GM18502 (cell line): ENCODE results near the gene BMP2.

ENCODE experiments used
- ATAC-seq: cut with Tn5 transposase; IDR thresholded peaks from one replicate; pipeline ENCODE4 v1.9.1; 2021; ENCODE audit warnings: mild to moderate bottlenecking; ENCODE audit not compliant: unreplicated experiment, poor library complexity

Gene BMP2

DNA sequence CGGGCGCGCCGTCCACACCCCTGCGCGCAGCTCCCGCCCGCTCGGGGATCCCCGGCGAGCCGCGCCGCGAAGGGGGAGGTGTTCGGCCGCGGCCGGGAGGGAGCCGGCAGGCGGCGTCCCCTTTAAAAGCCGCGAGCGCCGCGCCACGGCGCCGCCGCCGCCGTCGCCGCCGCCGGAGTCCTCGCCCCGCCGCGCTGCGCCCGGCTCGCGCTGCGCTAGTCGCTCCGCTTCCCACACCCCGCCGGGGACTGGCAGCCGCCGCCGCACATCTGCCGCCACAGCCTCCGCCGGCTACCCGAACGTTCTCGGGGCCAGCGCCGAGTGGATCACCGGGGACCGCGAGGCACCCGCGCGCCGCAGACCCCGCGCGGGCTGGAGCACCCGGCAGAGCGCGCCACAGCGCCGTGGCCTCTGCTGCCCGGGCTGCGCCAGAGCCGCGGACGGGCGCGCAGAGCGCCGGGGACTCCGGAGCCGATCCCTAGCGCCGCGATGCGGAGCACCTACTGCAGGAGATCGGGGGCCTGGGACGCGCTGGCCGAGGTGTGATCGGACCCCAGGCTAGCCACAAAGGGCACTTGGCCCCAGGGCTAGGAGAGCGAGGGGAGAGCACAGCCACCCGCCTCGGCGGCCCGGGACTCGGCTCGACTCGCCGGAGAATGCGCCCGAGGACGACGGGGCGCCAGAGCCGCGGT, at the start of gene BMP2:
BMP2 (plus strand) TSS at position 151 of the 692 bp plus-strand sequence. CDS start 2,441 bp downstream, outside the sequence.
- ATAC-seq = peak; percentile 63

DNA sequence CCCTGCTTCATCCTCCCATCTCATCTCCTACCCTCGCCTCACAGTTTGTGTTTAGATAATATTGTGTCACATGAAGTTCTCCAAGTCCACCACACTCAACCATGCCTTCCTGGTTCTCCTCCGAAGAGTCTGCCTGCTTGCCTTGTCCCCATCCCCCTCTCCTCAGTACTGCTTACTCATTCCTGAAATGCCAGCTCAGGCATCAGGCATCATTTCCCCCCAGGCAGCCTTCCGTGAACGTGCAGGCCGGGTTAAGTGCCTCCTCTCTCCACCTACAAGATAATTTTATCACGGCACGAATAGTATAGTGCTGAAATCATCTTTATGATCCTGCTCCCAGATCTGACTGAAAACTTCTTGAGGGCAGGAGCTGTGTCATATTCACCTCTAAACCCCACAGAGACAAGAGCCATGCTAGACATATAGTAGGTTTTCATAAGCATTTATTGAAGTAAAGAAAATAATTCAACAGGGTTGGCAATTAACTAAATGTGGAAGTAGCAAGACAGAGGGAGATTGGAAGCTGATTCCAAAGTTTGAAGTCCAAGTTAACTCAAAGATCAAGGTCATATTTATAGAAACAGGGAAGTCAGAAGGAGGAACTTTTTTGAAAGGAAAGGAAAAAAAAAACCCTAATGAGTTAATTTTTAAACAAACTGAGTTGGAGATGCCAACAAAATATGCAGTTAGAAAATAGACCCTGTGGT, 48.7 kb upstream of the BMP2 start:
- no peak for ATAC-seq

DNA sequence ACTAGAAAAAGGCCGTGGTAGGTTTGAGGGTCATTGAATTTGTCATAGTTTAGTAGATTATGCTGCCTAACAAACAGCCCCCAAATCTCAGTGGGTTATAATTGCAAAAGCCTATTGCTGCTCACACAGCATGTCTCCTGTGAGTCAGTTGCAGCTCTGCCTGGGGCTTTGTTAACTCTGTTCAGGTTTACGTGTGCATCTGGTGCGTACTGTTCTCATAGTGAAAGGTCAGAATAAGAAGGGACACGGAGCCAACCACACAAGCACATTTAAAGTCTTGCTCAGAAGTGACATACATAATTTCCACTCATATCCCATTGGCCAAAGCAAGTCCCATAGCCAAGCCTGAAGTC, 48.1 kb upstream of the BMP2 start:
- no peak for ATAC-seq

DNA sequence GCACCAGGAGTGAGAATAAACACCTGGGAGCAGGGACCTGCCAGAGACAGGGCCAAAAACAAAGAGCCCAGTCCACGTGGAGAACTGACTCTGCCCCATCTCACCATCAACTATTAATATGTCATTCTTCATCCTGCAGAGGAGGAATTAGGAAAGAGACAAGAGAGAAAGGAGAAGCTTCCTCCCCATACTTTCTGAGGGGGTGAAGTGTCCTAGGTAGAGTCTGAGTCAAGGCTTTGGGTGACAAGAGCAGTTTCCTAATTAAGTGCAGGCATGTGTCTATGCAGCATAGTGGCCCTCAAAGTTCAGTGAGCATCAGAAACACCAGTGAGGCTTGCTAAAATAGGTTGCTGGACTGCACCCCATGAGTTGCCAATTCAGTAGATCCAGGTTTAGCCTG, 40.7 kb upstream of the BMP2 start:
- ATAC-seq = no peak

DNA sequence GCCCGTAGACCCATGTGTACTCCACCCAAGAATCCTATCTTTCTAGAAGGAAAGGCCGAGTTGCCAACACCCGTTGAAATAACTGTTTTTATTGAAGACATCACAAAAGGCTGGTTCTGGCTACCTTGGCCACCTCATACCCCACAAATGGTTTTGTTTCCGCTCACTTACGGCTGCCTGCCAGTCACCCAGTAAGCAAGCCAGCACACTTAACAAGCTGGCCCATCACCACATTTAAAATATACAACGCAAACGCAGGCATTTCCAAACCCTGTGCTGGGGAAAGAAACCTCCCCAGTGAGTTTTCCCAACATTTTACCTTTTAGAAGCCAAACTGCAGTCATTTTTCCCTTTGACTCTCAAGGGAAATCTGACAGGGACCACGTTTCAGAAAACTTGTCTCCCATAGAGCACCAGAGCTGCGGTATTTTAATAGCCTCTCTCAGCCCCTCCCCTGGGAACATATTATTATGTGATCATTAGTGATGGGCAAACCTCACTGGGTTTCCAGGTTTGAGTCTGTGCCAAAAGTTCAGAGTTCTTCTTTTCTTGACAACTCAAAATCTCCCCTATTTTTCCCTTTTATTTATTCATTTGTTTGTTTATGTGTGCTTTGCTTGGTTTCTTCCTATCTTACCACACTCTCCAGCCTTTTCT, 36.7 kb upstream of the BMP2 start:
- ATAC-seq = no peak

DNA sequence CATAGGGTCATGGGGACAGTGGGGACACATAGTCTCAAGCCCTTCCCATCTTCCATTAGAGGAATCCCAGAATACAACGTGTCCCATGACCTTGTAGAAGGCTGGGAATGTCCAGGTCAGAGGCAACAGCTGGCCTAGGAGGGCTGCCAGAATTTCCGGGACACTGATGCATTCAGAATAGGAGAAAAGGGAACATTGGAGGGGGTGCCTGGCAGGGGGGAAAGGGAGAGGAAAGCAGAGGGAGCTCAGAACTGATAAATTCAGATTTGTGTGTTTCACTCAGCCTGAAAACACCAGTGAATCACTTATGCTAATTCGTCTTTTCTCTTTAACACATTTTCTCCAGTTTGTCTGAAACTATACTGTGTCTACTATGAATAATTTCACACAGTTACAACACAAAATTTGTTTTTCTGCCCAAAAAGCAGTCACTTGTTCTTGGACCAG, 35.5 kb upstream of the BMP2 start:
- ATAC-seq = no peak

DNA sequence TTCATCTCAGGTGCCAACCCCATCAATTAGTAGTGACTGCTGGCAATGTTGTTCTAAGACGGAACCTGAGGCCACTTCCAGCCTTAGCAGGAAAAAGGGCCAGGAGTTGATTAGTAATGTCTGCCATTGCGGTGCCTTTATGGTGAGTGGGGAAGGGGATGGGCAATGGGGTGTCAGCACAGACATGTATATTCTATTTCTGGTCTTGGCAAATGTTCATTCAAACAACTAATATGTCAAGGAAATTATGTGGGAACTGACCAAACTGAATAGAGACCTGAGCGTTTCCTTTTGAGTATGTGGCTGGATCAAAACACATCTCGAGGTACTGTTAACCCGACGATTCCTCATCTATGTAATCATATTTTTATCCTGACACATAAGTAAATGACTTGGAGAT, 34.6 kb upstream of the BMP2 start:
- ATAC-seq = no peak

DNA sequence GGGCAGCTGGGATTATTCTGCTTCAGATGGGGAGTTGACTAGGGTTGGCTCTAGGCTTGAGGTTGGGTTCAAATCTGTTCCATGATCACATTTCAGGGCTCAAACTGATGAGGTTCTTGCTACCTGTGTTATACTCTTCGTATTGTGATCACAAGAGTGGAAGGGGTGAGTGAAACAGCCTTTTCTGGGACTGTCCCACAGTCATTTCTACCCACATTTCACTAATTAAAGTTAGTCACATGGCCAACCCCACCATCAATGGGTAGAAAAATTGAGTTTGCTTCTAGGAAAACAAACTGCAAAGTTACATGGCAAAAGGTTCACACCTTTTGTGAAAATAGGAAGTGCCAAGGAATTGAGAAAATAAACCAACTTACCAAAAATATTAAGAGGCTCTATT, 33.5 kb upstream of the BMP2 start:
- no peak for ATAC-seq

DNA sequence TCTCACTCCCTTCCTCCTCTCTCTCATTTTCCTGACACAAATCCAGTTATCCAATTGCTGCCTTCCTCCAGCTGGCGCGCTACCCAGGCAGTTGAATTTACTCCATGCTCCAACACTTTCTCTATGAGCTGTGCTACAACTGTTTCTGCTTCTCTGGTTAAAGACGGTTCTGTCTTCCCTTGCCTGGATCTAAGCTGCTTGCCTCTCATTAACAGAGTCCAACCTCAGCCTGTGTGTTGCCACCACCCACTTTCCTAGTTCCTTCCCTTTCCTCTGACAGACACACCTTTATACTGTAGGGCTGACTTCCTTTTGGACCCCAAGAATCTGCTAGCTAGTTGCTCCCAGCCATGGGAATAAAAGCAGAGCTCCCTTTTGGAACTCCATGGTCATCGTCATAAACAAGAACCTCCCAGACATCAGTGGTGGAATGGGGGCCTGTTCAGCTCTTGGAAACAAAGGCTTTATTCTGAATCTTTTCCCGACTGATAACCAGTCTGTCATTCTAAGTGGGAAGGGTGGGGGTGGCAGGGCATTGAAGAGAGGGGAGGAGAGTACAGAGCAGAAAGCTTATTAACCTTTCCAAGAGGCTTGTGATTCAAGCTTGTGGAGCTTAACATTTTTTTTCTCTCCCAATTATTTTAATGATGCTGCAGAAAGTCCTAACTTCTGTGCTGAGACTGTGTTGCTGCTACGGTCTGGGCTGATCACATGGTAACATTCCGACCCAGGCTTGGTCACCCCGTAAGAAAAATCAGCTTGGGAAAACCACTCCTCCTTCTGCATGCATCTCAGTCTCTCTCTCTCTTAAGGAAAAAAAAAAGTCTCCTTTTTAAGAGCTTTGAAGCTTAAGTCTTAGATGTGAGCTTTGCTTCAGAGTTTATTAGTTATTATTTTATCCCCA, 31.3 kb upstream of the BMP2 start:
- ATAC-seq = no peak

DNA sequence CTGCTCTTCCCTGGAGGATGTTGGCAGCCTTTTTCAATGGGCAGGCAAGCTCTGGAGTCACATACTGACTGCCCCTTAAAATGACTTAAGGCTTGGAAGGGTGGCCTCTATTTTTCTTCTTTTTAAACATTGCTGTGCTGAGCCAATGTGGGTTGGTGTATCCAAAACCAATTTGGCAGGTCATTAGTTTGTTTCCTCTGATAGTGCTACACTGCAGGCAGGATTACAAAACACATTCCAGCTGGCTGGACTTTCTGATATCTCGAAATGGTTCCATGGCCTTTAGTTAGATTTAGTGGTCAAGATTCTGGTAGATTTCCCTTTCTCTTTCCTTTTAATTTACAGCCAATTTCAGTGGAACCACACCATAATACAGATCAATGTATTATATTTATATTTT, 28.1 kb upstream of the BMP2 start:
- no peak for ATAC-seq

DNA sequence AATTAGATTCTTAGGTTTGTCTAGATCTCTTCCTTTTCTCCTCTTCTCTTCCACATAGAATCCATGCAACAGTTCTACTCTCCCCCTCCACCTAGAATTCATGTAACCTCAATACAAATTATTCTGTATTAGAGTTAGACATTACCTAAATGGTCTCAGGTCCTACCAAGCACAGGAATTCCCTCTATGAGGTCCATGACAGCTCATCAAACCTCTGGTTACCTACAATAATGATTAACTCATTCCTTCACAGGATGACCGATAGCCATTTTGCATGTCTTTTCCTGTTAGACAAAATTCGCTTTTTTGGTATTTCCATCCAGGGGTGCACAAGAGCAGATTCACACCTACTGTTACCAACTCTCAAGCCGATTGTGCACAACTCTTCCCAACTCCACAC, 27.4 kb upstream of the BMP2 start:
- no peak for ATAC-seq

DNA sequence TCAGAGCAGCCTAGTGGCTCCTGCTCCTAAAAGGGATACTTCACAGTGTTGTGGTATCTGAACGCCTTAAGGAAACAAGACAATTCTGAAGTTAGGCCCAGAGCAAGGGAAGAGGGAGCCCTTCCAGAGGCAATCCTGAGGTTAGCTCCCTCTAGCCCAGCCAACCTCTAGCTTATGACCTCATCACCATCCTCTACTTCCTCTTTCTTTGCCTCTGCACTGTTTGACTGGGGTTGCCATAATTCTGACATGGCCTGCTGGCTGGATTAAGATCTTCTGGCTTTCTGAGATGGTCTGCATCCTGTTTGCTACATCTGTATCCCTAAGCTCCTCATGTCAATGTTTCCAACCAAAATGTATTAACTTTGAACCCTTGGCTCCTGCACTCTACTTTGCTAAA, 23.3 kb upstream of the BMP2 start:
- no peak for ATAC-seq

DNA sequence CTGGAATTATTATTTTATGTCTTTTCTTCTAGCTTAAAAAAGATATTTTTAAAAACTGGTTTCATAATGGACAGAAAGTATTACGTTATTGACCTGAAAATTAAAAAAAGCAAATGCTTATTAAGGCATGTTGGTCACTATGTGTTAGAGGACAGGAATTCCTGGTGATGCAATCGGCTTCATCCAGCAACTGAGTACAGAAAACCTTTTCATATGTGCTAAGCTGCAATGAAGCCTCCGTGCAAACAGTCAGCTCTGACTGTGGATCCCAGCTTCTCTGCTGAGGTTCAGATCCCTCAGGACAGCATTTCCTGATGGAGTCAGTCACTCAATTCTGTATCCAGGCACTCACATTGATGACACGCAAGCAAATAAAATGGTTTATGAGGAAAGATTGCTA, 22.7 kb upstream of the BMP2 start:
- ATAC-seq = no peak

DNA sequence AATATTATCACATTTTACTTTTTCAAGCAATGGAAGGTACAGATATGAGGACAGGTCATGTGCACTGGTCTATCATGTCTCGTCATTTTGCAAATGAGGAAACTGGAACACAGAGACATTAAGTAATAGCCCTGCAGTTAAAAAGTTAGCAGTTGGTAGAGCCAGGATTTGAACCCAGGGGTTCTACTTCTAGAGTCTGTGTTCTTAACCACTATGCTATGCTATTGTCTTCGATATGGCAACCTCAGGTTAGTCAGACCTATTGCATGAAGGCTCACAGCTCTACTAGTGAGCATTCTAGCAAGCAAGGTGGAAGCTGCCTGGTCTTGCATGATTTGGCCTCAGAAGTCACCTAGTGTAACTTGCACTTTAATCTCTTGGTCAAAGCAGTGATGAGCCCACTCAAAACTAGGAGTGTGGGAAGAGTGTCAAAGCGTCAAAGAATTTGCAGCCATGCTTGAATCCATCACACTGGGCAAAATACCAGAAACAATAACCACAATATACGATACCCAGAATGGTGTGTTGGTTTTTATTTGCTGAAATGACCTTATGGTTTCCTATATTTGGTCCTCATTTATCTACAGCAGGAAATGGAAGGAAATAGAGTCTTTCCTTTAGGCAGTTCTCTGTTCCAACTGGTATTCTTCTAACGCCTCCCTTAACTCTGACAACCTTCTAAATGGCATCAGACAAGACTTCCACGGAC, 20.4 kb upstream of the BMP2 start:
- ATAC-seq = no peak

DNA sequence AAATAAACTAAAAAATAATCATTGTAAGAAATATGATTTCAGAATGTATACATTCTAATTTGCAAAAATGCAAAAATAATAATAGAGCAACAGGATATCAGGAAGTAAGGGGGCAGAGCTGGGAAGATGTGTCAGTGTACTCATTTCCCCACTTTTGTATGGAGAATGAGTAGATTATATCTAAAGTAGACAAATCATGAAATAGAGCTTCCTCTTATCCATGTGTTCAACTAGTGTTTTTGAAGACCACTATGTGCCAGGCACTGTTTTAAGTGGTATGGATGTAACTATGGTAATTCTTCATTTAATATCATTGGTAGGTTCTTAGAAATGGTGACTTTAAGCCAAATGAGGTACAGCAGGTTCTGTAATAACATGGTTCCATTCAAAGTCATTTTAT, 17.0 kb upstream of the BMP2 start:
- ATAC-seq = no peak

DNA sequence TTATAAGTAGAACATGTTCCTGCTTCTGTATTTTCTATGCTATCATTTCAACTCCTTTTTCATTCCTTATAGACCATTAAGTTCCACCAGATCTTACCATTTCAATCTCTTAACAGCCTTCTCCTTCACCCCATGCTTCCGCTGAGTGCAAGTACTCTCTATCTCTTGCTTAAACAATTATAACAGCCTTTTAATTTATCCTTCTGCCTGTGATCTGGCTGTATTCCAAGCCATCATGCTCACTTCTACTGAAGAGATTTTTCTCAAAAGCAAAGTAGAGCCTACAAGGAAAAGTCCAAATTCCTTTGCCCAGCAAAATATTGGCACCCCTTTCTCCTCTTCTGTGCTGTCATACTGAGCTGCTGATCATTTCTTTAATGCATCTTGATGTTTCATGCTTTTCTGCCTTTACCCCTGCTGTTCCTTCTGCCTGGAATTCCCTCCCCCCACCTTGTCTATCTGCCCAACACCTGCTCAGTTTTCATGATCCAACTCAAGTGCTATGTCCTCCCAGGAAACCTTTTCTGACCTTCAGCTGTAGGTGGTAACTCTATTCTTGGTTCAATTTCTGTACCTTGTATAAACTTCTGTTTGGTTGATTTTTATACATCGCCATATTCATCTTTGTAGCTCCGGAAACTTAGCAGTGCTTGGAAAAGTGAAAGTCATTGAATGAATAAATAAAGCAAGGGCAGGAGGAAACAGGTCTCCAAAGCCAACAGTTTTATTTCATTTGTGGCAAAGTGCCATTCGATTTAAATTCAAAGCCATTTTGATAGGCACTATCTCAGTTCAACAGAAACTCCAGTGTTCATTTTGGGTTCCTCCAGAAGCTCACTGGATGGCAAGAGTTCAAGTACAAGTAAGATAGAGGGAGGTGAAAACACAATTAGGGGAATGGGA, 10.5 kb upstream of the BMP2 start:
- ATAC-seq = no peak

DNA sequence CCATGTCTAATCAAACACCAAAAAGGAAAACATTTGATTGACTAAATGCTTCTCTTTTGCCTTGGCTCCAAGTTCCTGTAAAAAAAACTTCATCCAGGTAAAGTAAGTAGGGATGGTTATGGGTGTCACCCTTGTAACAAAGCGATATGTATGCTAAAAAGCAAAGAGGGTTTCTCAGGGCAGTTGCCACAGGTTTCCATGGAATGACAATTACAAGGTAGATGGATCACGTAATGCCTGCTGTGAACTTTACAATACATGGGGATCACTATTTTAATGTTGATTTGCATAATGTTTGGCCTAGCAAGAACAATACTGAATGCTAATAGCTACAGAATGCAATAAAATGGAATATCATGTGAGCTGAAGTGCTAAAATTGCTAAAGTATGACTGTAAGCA, 2.9 kb upstream of the BMP2 start:
- no peak for ATAC-seq

DNA sequence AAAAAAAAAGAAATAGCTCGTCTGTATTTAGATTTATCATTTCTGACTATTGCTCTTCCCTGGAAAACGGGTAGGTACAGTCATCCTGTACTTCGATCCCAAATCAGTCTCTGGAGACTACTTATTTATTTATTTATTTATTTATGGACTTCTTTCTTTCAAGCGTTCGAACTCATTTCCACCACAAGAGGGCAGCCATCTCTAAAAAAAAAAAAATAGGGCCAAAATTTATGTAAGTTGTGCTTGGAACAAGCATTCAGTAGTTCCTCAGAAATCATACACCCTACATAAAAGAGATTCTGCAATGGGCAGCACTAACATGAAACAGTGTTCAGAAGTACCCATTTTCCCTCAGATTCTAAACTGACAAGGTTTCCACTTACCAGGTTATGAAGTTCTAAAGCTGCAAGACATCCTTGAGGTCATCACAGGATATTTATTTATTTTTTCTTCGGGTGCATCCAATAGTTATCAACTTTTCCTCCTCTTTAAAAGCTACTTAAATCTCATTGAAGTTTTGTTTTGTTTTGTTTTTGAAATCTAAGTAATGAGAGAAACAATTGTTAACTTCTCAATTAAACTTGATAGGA, 1.9 kb upstream of the BMP2 start:
- ATAC-seq = no peak

DNA sequence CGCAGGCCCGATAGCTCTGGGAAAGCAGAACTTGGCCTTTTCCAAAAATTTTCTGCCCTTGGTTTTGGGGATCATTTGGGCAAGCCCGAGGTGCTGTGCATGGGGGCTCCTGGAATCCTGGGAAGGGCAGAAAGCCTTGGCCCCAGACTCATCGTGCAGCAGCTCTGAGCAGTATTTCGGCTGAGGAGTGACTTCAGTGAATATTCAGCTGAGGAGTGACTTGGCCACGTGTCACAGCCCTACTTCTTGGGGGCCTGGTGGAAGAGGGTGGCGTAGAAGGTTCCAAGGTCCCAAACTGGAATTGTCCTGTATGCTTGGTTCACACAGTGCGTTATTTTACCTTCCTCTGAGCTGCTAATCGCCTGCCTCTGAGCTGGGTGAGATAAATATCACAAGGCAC, 1.1 kb upstream of the BMP2 start:
- ATAC-seq = no peak
